ENCODE results near the gene TH.

DNA sequence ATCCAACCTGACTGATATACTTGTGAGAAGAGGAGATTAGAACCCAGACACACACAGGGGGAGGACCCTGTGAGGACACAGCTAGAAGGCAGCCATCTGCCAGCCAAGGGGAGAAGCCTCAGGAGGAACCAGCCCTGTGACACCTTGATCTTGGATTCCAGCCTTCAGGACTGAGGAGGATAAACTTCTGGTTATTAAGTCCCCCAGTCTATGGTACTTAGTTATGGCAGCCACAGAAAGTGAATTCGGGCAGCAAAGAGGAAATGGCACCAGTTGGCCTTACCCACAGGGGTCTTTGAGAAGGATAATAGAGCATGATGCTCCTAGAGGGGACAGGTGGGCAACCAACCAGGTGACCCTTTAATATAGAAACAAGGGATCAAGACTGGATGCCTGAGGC lies 49.4 kb upstream of the TH start:
- TF ChIP-seq POLR2AphosphoS5 (IDR thresholded peaks at IDR 0.05) (no peak), CTCF (IDR thresholded peaks at IDR 0.05) (no peak), POLR2A (IDR thresholded peaks at IDR 0.05; ENCODE audit: low read depth) (no peak)
